ENCODE results near the gene LHFPL3.

DNA sequence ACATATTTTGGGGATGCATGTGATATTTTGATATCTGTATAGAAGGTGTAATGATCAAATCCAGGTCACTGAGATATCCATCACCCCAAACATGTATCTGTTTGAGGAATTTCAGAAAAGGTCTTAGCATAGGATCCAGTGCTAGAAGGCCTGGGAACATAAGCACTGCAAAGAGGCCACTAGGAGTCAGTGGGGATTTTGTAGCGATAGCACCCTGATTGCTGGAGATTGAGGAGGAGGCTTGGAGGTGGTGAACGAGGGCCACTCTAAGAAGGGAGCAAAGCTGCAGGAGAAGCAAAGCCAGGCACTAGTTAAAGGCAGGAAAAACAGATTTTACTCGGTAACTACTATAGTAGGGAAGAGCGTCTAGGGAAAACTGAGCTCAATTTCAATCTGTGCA lies 324.0 kb downstream of the LHFPL3 start:
- TF ChIP-seq, protein P1, sequence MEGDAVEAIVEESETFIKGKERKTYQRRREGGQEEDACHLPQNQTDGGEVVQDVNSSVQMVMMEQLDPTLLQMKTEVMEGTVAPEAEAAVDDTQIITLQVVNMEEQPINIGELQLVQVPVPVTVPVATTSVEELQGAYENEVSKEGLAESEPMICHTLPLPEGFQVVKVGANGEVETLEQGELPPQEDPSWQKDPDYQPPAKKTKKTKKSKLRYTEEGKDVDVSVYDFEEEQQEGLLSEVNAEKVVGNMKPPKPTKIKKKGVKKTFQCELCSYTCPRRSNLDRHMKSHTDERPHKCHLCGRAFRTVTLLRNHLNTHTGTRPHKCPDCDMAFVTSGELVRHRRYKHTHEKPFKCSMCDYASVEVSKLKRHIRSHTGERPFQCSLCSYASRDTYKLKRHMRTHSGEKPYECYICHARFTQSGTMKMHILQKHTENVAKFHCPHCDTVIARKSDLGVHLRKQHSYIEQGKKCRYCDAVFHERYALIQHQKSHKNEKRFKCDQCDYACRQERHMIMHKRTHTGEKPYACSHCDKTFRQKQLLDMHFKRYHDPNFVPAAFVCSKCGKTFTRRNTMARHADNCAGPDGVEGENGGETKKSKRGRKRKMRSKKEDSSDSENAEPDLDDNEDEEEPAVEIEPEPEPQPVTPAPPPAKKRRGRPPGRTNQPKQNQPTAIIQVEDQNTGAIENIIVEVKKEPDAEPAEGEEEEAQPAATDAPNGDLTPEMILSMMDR (conservative IDR thresholded peaks at IDR 0.05), result no peak
- TF ChIP-seq EZH2 (IDR thresholded peaks at IDR 0.05; ENCODE audit: low read depth), result no peak
